SW 1271 (cell line): ENCODE measurements around the gene KRTAP19-6.

Experiments
- DNase-seq, 2 experiments: peaks; one replicate each; lab custom pipeline; 2025; lab: John Stamatoyannopoulos, UW

Gene KRTAP19-6

DNA sequence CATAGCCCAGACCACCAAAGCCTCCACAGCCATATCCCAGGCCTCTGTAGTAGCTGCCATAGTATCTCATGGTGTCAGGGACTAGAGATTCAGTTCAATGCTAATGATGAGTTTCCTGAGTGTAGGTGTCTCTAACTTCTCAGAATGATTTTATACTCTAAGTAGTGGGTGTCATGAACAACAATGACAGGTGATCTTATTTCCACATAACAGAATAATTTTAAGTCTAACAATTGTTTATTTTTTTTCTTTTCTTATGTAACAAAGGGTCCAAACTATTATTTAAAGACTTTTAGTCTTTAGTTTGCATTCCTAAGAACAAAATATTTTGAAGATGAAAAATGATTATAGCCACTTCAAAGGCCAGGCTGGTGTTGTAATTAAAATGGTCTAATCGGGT lies at the start of gene KRTAP19-6:
TSS of gene KRTAP19-6 (minus strand) at position 101 of the 400 bp plus-strand sequence. CDS start at position 70, 31 bp downstream.
- DNase-seq = no peak

DNA sequence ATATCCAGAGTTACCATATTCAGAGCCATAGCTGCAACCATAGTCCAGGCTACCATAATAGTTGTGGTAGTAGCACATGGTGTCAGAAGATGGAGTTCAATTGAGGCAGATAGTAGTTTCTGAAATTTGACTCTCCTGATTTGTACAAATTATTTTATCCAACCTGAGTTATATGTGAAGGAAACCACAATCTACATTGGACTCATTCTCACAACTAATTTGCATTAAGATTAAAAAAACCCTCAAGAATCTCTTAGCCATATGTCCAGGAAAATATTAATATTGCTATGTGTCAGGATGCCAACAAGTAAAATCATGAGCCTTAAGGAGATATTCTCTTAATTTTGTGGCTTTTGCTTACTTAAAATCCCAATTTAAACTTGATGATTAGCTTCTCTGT lies 48.6 kb upstream of the KRTAP19-6 start, which contains the start of gene KRTAP22-2:
TSS of gene KRTAP22-2 (minus strand) at position 101 of the 400 bp plus-strand sequence.
- DNase-seq = no peak

DNA sequence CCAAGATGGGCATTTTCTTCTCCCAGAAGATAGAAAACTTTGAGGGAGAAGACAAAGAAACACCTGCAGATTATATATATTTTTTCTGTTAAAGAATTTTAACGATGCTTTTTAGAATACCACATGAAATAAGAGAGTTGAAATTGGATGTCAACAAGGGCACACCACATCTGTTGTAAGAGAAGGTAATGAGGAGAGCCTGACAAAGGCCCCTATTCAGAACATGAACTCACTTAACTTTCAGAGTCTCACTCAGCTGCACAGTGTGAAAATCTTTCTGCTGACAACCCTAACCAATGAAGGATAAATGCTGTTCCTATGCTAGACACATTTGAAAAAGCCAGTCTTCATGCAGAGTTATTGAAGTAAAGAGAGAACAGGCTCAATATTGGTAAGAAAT lies 41.2 kb upstream of the KRTAP19-6 start:
- DNase-seq = no peak

GRCh38 chr21:30580132-30580531 lies 38.5 kb upstream of the KRTAP19-6 start:
- DNase-seq = no peak

DNA sequence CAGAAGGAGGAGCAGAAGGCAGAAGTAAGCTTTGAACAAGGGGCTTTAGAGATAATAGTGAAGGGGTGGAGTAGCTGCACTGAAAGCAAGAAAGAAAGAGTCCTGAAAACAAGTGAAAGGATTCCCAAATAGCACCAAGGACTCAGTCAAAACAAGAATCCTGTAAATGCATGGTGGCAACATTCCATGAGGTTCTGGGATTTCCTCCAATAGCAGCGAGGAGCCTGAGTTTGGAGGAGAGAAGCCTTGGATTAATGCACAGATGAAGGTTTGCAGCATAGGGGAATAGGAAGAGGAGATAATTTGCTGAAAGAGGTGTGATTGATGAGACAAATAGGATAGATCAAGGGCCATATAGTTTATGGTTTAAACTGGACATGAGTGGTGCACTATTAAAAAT lies 37.7 kb upstream of the KRTAP19-6 start:
- DNase-seq = no peak

DNA sequence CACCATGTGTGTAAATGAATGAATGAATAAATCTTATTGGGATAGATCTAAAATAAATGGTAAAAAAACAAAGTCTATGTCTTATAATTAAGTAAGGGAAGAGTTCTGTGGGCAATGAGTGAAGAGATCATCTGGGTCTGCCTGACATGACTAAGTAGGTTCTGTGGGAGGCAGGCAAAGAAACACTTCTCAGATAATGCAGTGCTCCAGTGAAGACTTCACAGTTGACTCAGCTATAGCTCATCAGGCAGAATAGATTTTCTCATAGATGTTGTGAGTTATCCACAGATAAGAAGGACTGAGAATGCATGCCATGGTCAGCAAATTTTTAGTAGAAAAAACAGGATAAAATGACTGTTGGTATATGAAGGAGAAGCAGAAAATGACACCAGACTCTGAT lies 36.1 kb upstream of the KRTAP19-6 start:
- DNase-seq = no peak

DNA sequence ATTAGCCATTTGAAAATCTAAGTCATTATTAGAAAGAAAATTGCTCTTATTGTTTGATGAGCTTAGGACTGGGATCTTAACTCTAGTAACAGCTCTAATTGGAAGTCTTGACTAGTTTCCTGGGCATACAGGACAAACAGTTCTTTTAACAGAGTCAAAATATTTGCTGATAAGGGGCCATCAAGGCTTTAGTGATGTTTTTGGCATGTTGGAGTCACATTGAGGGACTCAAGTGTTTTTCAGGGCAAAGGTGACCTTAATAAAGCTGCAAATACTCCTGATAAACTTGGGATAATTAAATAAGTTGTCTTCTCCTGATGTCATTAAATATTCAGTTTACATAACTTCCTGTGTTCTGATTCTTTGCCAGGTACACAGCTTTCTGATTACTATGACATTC lies 26.0 kb upstream of the KRTAP19-6 start:
- no peak for DNase-seq

- no peak for DNase-seq
These were observed 22.0 kb upstream of the KRTAP19-6 start for GRCh38 chr21:30563630-30564029.

- no peak for DNase-seq
These were observed 21.4 kb upstream of the KRTAP19-6 start for GRCh38 chr21:30563072-30563471.

DNA sequence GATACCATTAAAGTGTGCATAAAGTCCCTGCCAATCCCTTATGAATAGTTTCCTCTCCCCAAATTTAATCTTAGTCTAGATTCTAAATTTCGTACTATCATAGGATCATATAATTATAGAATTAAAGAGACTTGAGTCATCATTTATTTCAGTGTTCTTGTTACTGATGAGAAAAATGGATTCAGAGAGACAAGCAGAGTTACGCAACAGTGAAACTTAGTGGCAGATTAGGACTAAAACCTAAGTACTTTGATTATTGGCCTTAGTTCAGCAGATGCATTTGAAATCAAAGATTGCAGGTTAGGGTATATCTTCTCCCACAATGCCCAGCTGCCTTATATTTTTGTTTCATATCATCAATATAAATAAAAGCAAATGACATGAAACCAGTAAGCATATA lies 20.3 kb upstream of the KRTAP19-6 start:
- no peak for DNase-seq

GRCh38 chr21:30561264-30561895 lies 19.7 kb upstream of the KRTAP19-6 start, which contains the start of gene KRTAP19-7:
Gene KRTAP19-7 (minus strand): TSS chr21:30561314. CDS start chr21:30561289, 25 bp downstream.
- no peak for DNase-seq

GRCh38 chr21:30555095-30555494 lies 13.4 kb upstream of the KRTAP19-6 start:
- no peak for DNase-seq

GRCh38 chr21:30552782-30553181 lies 11.1 kb upstream of the KRTAP19-6 start:
- DNase-seq = no peak

GRCh38 chr21:30518876-30519275 lies 22.8 kb downstream of the KRTAP19-6 start:
- no peak for DNase-seq

- DNase-seq = no peak
These were observed 26.0 kb downstream of the KRTAP19-6 start for GRCh38 chr21:30515681-30516080.

- DNase-seq = peak in 1 of 2 experiments; percentile 3
These were observed 36.0 kb downstream of the KRTAP19-6 start for GRCh38 chr21:30505621-30506205.

GRCh38 chr21:30502041-30502440 lies 39.6 kb downstream of the KRTAP19-6 start, which contains the start of gene KRTAP19-5:
Gene KRTAP19-5 (minus strand): TSS chr21:30502141. CDS start chr21:30502090, 51 bp downstream.
- DNase-seq = no peak

DNA sequence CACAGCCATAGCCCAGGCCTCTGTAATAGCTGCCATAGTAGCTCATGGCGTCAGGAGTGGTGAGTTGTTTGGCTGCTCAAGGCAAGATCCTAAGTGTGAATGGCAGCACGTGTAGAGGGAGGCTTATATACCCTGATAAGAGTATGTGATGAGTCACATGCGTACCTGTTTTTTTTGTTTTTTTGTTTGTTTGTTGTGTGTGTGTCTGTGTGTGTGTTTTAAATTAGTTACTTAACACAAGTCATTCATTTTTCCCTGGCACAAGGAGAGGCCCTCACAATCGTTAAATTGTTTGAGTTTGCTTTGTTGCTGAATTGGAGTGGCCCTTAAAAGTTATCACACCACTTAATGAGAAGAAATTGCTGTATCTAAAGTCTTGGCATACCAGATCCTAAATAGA lies 44.6 kb downstream of the KRTAP19-6 start, which contains the start of gene KRTAP19-4:
TSS of gene KRTAP19-4 (minus strand) at position 101 of the 400 bp plus-strand sequence. CDS start at position 46, 55 bp downstream.
- no peak for DNase-seq

- DNase-seq = no peak
These were observed 49.7 kb downstream of the KRTAP19-6 start, which contains the start of gene KRTAP19-3 for GRCh38 chr21:30491963-30492428. Gene KRTAP19-3 (minus strand): TSS chr21:30492013. CDS start chr21:30491957, 56 bp downstream.
